ENCODE measurements around the gene GGCT.
"Not testable (repeated sequence)": the region's sequence is repeated elsewhere in the genome, so short reads cannot be mapped to it uniquely, and the experiment has no call there.

Gene GGCT

GRCh38 chr7:30528779-30529178 lies 24.1 kb upstream of the GGCT start:
- Mint-ChIP-seq H3K36me3 (ENCODE audit: low read depth) (peaks cover 48% of the 10 kb centered on the region), H3K4me3 (no peak overlapping the region), H3K9me3 (no peaks in the 10 kb centered on the region), H3K27ac (no peak overlapping the region), H3K27me3 (no peaks in the 10 kb centered on the region), H3K4me1 (ENCODE audit: low read depth) (no peaks in the 10 kb centered on the region)
- intact Hi-C loops (cut with micrococcal nuclease), result no loop called here

DNA sequence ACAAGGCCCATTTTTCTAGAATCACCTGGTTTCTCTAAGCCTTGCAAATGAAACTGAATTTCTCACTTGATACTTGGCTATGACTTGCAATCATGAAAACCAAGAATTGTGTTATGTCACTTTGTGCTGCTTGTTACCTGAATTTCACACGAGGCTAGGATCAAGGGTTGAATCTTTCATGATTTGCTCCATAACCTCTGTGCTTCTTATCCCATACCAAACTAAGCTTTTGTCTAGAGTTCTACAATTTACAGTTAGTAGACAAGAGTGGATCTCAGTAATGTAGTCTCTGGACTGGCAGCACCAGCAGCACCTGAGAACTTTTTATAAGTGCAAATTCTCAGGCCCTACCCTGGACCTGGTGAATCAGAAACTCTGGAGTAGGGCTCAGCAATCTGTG lies 22.7 kb upstream of the GGCT start:
- H3K27ac Mint-ChIP-seq; H3K4me1 Mint-ChIP-seq (ENCODE audit: low read depth); intact Hi-C loops (cut with micrococcal nuclease); H3K9me3 Mint-ChIP-seq; H3K27me3 Mint-ChIP-seq; H3K4me3 Mint-ChIP-seq: not testable (repeated sequence)
- H3K36me3 Mint-ChIP-seq (ENCODE audit: low read depth), result peaks cover 63% of the 10 kb centered on the region

- Mint-ChIP-seq H3K27ac (no peak overlapping the region), H3K4me3 (no peak overlapping the region), H3K4me1 (ENCODE audit: low read depth) (peaks cover 13% of the 10 kb centered on the region), H3K9me3 (no peaks in the 10 kb centered on the region), H3K27me3 (no peaks in the 10 kb centered on the region), H3K36me3 (ENCODE audit: low read depth) (peaks cover 61% of the 10 kb centered on the region)
- intact Hi-C loops (cut with micrococcal nuclease), result no loop called here
Observed at GRCh38 chr7:30526163-30526562, 21.5 kb upstream of the GGCT start.

DNA sequence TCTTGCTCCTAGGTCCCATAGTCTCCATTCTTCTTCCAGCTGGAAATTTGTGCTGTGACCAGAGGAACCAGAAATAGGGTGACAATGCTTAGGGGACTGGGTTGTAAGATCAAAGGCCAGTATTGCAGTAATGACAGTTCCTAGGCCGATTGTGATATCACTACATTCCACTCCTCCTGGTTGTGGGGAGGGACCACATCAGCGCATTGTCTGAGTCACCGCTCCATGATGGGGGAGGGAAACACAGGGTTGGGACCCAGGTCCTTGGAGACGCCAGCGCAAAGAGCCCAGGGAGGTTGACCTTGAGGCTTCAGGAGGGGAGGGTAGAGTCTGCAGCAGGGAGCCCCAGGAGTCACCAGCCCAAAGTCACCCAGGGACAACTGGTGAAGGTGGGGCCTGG lies 20.8 kb upstream of the GGCT start:
- Mint-ChIP-seq H3K4me3 (no peak overlapping the region), H3K27ac (peak overlapping the region; percentile 29), H3K36me3 (ENCODE audit: low read depth) (peaks cover 59% of the 10 kb centered on the region), H3K9me3 (no peaks in the 10 kb centered on the region), H3K4me1 (ENCODE audit: low read depth) (peaks cover 20% of the 10 kb centered on the region), H3K27me3 (no peaks in the 10 kb centered on the region)
- intact Hi-C loops (cut with micrococcal nuclease), result no loop called here

DNA sequence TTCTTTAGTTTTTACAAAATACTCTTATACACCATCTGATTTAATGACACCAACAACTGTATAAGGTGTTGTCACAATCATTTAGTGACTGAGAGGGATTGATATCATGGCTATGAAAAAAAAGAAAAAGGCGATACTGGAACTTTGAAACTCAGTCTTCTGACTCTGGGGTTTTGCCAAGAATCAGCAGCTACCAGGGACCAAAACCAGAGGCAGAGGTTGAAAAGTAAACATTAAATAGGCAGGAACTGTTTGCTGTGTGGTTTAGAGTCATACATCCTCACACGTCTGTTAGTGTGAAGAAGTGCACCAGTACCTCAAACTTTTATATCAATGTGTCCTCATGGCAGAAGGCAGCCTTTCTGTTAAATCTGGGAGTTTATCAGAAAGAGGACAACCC lies 19.9 kb upstream of the GGCT start:
- Mint-ChIP-seq H3K4me3 (no peak overlapping the region), H3K36me3 (ENCODE audit: low read depth) (peaks cover 59% of the 10 kb centered on the region), H3K9me3 (no peaks in the 10 kb centered on the region), H3K27me3 (no peaks in the 10 kb centered on the region), H3K4me1 (ENCODE audit: low read depth) (peaks cover 22% of the 10 kb centered on the region), H3K27ac (no peak overlapping the region)
- intact Hi-C loops (cut with micrococcal nuclease), result no loop called here

DNA sequence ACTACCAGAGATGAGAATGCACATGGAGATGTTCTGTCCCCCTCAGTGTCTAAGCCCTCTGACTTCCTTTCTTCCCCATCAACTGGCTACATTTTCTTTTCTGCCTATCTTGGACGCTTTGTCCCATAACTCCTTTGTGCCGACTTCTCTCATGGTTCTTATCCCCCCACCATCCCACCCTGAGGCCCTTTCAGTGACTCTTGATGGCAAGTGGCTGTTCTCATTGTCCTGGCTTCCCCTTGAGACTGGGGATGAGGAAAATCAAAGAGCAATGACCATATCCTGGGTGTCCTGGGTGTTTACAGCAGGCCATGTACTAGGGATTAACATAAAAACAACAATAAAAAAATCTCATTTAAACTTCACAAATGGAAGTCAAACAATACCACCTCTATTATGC lies 18.8 kb upstream of the GGCT start:
- Mint-ChIP-seq H3K4me1 (ENCODE audit: low read depth) (peaks cover 22% of the 10 kb centered on the region), H3K27me3 (no peaks in the 10 kb centered on the region), H3K36me3 (ENCODE audit: low read depth) (peaks cover 52% of the 10 kb centered on the region), H3K4me3 (no peak overlapping the region), H3K9me3 (no peaks in the 10 kb centered on the region), H3K27ac (no peak overlapping the region)
- intact Hi-C loops (cut with micrococcal nuclease), result no loop called here

DNA sequence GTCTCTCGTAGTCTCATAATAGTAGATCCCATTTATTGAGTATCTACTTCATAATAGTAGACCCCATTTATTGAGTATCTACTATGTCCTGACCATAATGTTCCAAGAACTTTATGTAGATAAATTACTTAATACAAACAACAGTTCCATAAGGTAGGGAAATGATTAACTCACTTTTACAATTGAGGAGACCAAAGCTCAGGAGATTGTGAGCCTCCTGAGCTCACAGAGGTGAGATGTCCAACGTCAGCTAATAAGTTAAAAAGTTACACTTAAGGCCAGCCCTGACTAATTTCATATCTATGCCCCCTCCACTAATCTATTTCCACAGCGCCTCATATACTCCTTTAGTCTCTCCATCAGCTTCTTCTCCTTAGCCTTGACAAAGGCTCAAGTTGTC lies 17.5 kb upstream of the GGCT start:
- Mint-ChIP-seq H3K27me3 (no peaks in the 10 kb centered on the region), H3K9me3 (no peaks in the 10 kb centered on the region), H3K4me1 (ENCODE audit: low read depth) (peaks cover 22% of the 10 kb centered on the region), H3K27ac (no peak overlapping the region), H3K36me3 (ENCODE audit: low read depth) (peaks cover 49% of the 10 kb centered on the region), H3K4me3 (no peak overlapping the region)
- intact Hi-C loops (cut with micrococcal nuclease), result no loop called here

- H3K36me3 Mint-ChIP-seq (ENCODE audit: low read depth), result peaks cover 52% of the 10 kb centered on the region
- no peaks in the 10 kb centered on the region for H3K9me3 Mint-ChIP-seq
- no peaks in the 10 kb centered on the region for H3K27me3 Mint-ChIP-seq
- H3K27ac Mint-ChIP-seq, result peak overlapping the region; percentile 88
- intact Hi-C loops (cut with micrococcal nuclease), result no loop called here
- H3K4me1 Mint-ChIP-seq (ENCODE audit: low read depth), result peaks cover 22% of the 10 kb centered on the region
- H3K4me3 Mint-ChIP-seq, result no peak overlapping the region
Observed at GRCh38 chr7:30521532-30521931, 16.9 kb upstream of the GGCT start.

DNA sequence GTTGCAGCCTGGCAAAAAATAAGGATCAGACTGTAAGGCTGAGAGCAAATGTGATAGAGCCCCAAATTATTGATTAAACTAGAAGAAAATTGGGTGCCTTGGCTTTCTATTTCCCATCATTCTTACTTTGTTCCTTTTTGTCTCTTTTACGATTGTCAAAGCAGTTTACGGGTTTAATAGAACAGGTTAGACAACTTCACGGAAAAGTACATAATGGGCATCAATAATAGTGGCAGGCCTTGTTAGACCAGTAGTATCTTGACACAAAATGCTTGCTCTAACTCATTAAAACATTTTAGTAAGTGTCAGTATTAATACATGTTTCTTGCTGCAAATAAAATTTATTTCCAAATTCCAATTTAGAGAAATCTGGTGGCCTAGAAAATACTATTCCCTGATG lies 14.5 kb upstream of the GGCT start:
- intact Hi-C loops (cut with micrococcal nuclease), result no loop called here
- Mint-ChIP-seq H3K27me3 (no peaks in the 10 kb centered on the region), H3K4me3 (no peak overlapping the region)

DNA sequence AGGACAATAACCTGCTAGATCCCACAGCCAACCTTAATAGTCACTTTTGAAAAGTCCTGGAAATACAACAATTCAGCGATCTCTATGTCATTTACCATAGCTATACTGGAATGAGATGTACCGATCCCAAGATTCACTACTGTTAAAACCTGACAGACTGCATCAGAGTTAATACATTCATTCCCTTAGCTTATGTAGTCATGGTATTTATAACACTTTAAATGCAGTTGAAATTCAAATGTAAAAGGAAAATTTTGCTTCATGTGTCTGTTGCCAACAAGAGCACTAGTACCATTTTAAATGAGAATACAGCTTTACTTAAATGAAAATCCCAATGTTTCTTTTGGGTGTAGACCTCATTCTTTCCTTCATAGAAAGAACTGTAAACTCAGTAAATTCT lies 11.1 kb upstream of the GGCT start:
- Mint-ChIP-seq H3K4me3 (no peak overlapping the region), H3K4me1 (ENCODE audit: low read depth) (peaks cover 5% of the 10 kb centered on the region), H3K36me3 (ENCODE audit: low read depth) (peaks cover 31% of the 10 kb centered on the region), H3K9me3 (no peaks in the 10 kb centered on the region), H3K27me3 (no peaks in the 10 kb centered on the region), H3K27ac (no peak overlapping the region)
- intact Hi-C loops (cut with micrococcal nuclease), result no loop called here

More for the DNA sequence above, 14.5 kb upstream of the GGCT start:
- Mint-ChIP-seq H3K36me3 (ENCODE audit: low read depth) (peaks cover 39% of the 10 kb centered on the region), H3K9me3 (no peaks in the 10 kb centered on the region), H3K4me1 (ENCODE audit: low read depth) (peaks cover 22% of the 10 kb centered on the region), H3K27ac (no peak overlapping the region)

GRCh38 chr7:30514776-30515175 lies 10.1 kb upstream of the GGCT start:
- Mint-ChIP-seq H3K4me3 (no peak overlapping the region), H3K27me3 (no peaks in the 10 kb centered on the region), H3K27ac (no peak overlapping the region), H3K4me1 (ENCODE audit: low read depth) (no peaks in the 10 kb centered on the region), H3K9me3 (no peaks in the 10 kb centered on the region), H3K36me3 (ENCODE audit: low read depth) (peaks cover 31% of the 10 kb centered on the region)
- intact Hi-C loops (cut with micrococcal nuclease), result no loop called here

DNA sequence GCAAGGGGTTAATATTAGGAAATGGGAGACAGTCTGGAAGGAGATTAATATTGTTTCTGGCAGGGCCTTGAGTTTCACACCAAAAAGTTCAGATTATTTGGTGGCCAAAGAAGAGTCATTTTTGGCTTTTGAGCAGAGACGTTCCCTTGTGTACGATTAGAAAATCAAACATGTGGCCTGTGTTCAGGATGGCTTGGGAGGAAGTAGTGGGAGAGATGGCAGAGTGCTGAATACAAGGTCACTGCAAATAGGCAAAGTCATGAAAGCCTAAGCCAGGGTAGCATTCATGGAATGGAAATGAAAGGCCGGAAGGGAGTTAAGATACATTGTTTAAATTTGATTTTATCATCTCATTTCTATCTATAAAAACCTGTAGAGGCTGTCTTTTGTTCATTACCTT lies 9.5 kb upstream of the GGCT start:
- Mint-ChIP-seq H3K4me3 (no peak overlapping the region), H3K27ac (no peak overlapping the region), H3K4me1 (ENCODE audit: low read depth) (no peaks in the 10 kb centered on the region), H3K36me3 (ENCODE audit: low read depth) (peaks cover 31% of the 10 kb centered on the region), H3K27me3 (no peaks in the 10 kb centered on the region), H3K9me3 (no peaks in the 10 kb centered on the region)
- intact Hi-C loops (cut with micrococcal nuclease), result no loop called here

GRCh38 chr7:30513762-30514161 lies 9.1 kb upstream of the GGCT start:
- Mint-ChIP-seq H3K4me3 (no peak overlapping the region), H3K36me3 (ENCODE audit: low read depth) (peaks cover 31% of the 10 kb centered on the region), H3K4me1 (ENCODE audit: low read depth) (no peaks in the 10 kb centered on the region), H3K27ac (no peak overlapping the region), H3K9me3 (no peaks in the 10 kb centered on the region), H3K27me3 (no peaks in the 10 kb centered on the region)
- intact Hi-C loops (cut with micrococcal nuclease), result no loop called here

DNA sequence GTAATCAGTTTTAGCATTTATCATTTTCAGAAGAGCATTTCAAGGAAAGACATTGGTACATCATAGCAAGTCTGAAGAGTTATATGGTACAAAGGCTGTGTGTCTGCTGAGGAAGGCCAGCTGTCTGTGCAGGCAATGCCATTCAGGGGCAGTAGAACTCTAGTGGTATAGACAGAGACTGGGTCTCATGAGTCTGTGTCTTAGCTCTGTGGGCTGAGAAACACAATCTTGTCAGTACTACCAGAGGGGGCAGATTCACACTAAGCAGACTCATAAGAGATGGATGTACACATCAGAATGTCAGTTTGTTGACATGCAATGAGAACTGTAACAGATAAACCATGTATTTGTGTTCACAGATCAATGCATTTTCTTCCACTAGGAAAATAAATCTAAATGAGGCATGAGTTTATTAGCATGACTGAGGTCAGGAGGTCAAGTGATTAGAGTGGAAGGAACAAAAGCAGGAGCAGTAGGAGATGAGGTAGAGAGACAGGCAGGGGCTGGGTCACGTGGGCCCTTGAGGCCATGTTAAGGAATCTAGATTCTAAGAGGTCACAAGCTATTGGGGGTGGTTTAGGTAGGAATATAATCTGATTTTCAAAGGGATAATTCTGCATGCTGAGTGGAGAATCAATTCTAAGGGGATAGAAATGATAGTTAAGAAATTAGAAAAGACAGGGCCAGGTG lies 7.5 kb upstream of the GGCT start:
- no peak overlapping the region for H3K27ac Mint-ChIP-seq
- H3K36me3 Mint-ChIP-seq (ENCODE audit: low read depth), result peaks cover 21% of the 10 kb centered on the region
- peaks cover 10% of the 10 kb centered on the region for H3K9me3 Mint-ChIP-seq
- H3K27me3 Mint-ChIP-seq, result no peaks in the 10 kb centered on the region
- H3K4me1 Mint-ChIP-seq (ENCODE audit: low read depth), result no peaks in the 10 kb centered on the region
- H3K4me3 Mint-ChIP-seq, result no peak overlapping the region
- intact Hi-C loops (cut with micrococcal nuclease), result no loop called here

DNA sequence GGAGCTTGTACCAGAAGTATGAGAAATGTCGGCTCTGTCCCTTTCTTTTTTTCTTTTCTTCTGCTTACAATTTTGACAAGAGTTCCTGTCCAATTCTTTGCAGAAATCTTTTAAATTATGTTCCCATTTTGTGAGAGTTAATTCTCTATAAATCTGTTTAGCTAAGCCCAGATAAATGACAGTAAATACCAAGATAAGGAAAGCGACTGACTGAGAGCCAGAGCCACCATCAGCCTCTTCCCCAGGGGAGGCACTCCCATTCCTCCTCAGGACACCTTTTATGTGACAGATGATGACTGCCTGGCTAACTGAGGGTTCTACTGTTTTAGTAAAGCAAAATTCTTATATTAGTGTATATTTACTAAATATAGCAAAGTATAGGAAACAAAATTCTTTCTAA lies 6.9 kb upstream of the GGCT start:
- H3K9me3 Mint-ChIP-seq, result peaks cover 13% of the 10 kb centered on the region
- H3K27ac Mint-ChIP-seq, result peak overlapping the region; percentile 28
- no peak overlapping the region for H3K4me3 Mint-ChIP-seq
- intact Hi-C loops (cut with micrococcal nuclease), result no loop called here
- H3K36me3 Mint-ChIP-seq (ENCODE audit: low read depth), result peaks cover 15% of the 10 kb centered on the region
- H3K27me3 Mint-ChIP-seq, result no peaks in the 10 kb centered on the region
- H3K4me1 Mint-ChIP-seq (ENCODE audit: low read depth), result no peaks in the 10 kb centered on the region
